NCI-H1930 (cell line): ENCODE results near the gene FBXL3.

Experiments
- DNase-seq, 2 experiments: peaks; one replicate each; lab custom pipeline; 2025; lab: John Stamatoyannopoulos, UW

FBXL3 gene

GRCh38 chr13:77026861-77027621, at the start of gene FBXL3:
FBXL3 (minus strand) TSS chr13:77027159; CDS start chr13:77021860, 5,299 bp downstream.
- DNase-seq: peak; percentile 78 to 88

- no peak for DNase-seq
Observed at GRCh38 chr13:77067519-77067918, 40.6 kb upstream of the FBXL3 start.

- DNase-seq: no peak
Observed at GRCh38 chr13:77065461-77066147, 38.6 kb upstream of the FBXL3 start.

- no peak for DNase-seq
Observed at GRCh38 chr13:77062097-77062496, 35.1 kb upstream of the FBXL3 start.

GRCh38 chr13:77061362-77061761, 34.4 kb upstream of the FBXL3 start:
- no peak for DNase-seq

- no peak for DNase-seq
Observed at GRCh38 chr13:77056886-77057285, 29.9 kb upstream of the FBXL3 start.

GRCh38 chr13:77056382-77056781, 29.4 kb upstream of the FBXL3 start:
- peak in 1 of 2 experiments; percentile 39 for DNase-seq

- DNase-seq: no peak
Observed at GRCh38 chr13:77055158-77055557, 28.2 kb upstream of the FBXL3 start.

GRCh38 chr13:77053192-77053591, 26.2 kb upstream of the FBXL3 start:
- DNase-seq: no peak

- DNase-seq: no peak
Observed at GRCh38 chr13:77048681-77049080, 21.7 kb upstream of the FBXL3 start.

- no peak for DNase-seq
Observed at GRCh38 chr13:77047649-77048343, 20.8 kb upstream of the FBXL3 start.

GRCh38 chr13:77042566-77043177, 15.7 kb upstream of the FBXL3 start:
- DNase-seq: no peak

GRCh38 chr13:77040835-77041234, 13.9 kb upstream of the FBXL3 start:
- no peak for DNase-seq

- no peak for DNase-seq
Observed at GRCh38 chr13:77040076-77040475, 13.1 kb upstream of the FBXL3 start.

- DNase-seq: no peak
Observed at GRCh38 chr13:77038907-77039480, 12.0 kb upstream of the FBXL3 start.

GRCh38 chr13:77036279-77036678, 9.3 kb upstream of the FBXL3 start:
- no peak for DNase-seq

GRCh38 chr13:77034881-77035280, 7.9 kb upstream of the FBXL3 start:
- DNase-seq: no peak

GRCh38 chr13:77033717-77034302, 6.9 kb upstream of the FBXL3 start:
- DNase-seq: no peak

- DNase-seq: no peak
Observed at GRCh38 chr13:77031656-77032243, 4.8 kb upstream of the FBXL3 start.

GRCh38 chr13:77029436-77029835, 2.5 kb upstream of the FBXL3 start:
- DNase-seq: no peak

GRCh38 chr13:77028202-77028601, 1.2 kb upstream of the FBXL3 start:
- no peak for DNase-seq
